Muscle layer of duodenum (tissue), 2 donors: ENCODE measurements around the gene CPD.
"Not testable (repeated sequence)": the region's sequence is repeated elsewhere in the genome, so short reads cannot be mapped to it uniquely, and the experiment has no call there.

Experiments used
- H3K27ac ChIP-seq: one replicate; pipeline ENCODE4 v1.7.0; 2013; ENCODE audit warnings: mild to moderate bottlenecking, low read length
- H3K27me3 ChIP-seq: one replicate; pipeline ENCODE4 v1.7.0; 2013; ENCODE audit warnings: low read depth, mild to moderate bottlenecking, control low read depth, low read length
- H3K36me3 ChIP-seq, 2 donors: one replicate each; pipeline ENCODE4 v1.7.0; 2013; ENCODE audit warnings: low read length in 2 of 2, control low read depth in 1 of 2, mild to moderate bottlenecking in 1 of 2; ENCODE audit not compliant: insufficient read depth in 2 of 2, control insufficient read depth in 1 of 2
- H3K4me1 ChIP-seq, 2 donors: one replicate each; pipeline ENCODE4 v1.7.0; 2013; ENCODE audit warnings: low read length in 2 of 2, mild to moderate bottlenecking in 2 of 2, control low read depth in 1 of 2, moderate library complexity in 1 of 2; ENCODE audit not compliant: insufficient read depth in 2 of 2, control insufficient read depth in 1 of 2
- H3K4me3 ChIP-seq, 2 donors: one replicate each; pipeline ENCODE4 v1.7.0; 2013; ENCODE audit warnings: low read length in 2 of 2, low read depth in 1 of 2, mild to moderate bottlenecking in 1 of 2
- H3K9me3 ChIP-seq, 2 donors: one replicate each; pipeline ENCODE4 v1.7.0; 2013; ENCODE audit warnings: low read length in 2 of 2, control low read depth in 1 of 2, mild to moderate bottlenecking in 1 of 2; ENCODE audit not compliant: control insufficient read depth in 1 of 2
- donor health status: healthy.

Gene CPD

GRCh38 chr17:30413109-30413508 is 34.4 kb downstream of the CPD start:
- no peak overlapping the region for H3K4me3 ChIP-seq
- H3K9me3 ChIP-seq, result no peaks in the 10 kb centered on the region
- H3K27ac ChIP-seq, result no peak overlapping the region
- no peaks in the 10 kb centered on the region for H3K27me3 ChIP-seq
- no peaks in the 10 kb centered on the region for H3K36me3 ChIP-seq
- H3K4me1 ChIP-seq, result no peaks in the 10 kb centered on the region

GRCh38 chr17:30414486-30414885 is 35.8 kb downstream of the CPD start:
- Histone ChIP-seq H3K9me3 (no peaks in the 10 kb centered on the region), H3K27me3 (no peaks in the 10 kb centered on the region), H3K36me3 (no peaks in the 10 kb centered on the region), H3K27ac (no peak overlapping the region), H3K4me3 (no peak overlapping the region), H3K4me1 (no peaks in the 10 kb centered on the region)

- no peaks in the 10 kb centered on the region for H3K9me3 ChIP-seq
- H3K4me1 ChIP-seq, result no peaks in the 10 kb centered on the region
- H3K4me3 ChIP-seq, result no peak overlapping the region
- no peaks in the 10 kb centered on the region for H3K27me3 ChIP-seq
- H3K27ac ChIP-seq, result no peak overlapping the region
- H3K36me3 ChIP-seq, result no peaks in the 10 kb centered on the region
These were observed 36.8 kb downstream of the CPD start for GRCh38 chr17:30415491-30415890.

- H3K4me1 ChIP-seq, H3K27ac ChIP-seq, H3K9me3 ChIP-seq: not testable (repeated sequence)
These were observed 39.3 kb downstream of the CPD start for GRCh38 chr17:30418070-30418469.

GRCh38 chr17:30421592-30421991 is 42.9 kb downstream of the CPD start:
- peaks cover 10 to 32% of the 10 kb centered on the region in 2 donors for H3K36me3 ChIP-seq
- H3K4me3 ChIP-seq, result no peak overlapping the region
- H3K27ac ChIP-seq, result no peak overlapping the region

More at GRCh38 chr17:30418070-30418469, 39.3 kb downstream of the CPD start:
- not testable (repeated sequence) for H3K27me3 ChIP-seq, H3K4me3 ChIP-seq
- peaks cover 10 to 16% of the 10 kb centered on the region in 2 donors for H3K36me3 ChIP-seq

GRCh38 chr17:30422171-30422570 is 43.4 kb downstream of the CPD start:
- Histone ChIP-seq H3K36me3 (peaks cover 10 to 32% of the 10 kb centered on the region in 2 donors), H3K27ac (no peak overlapping the region), H3K4me3 (no peak overlapping the region), H3K9me3 (no peaks in the 10 kb centered on the region), H3K4me1 (no peaks in the 10 kb centered on the region), H3K27me3 (no peaks in the 10 kb centered on the region)

More at GRCh38 chr17:30421592-30421991, 42.9 kb downstream of the CPD start:
- Histone ChIP-seq H3K27me3 (no peaks in the 10 kb centered on the region), H3K9me3 (no peaks in the 10 kb centered on the region), H3K4me1 (no peaks in the 10 kb centered on the region)

GRCh38 chr17:30424471-30424870 is 45.7 kb downstream of the CPD start:
- H3K9me3 ChIP-seq, result no peaks in the 10 kb centered on the region
- H3K27ac ChIP-seq, result no peak overlapping the region
- H3K4me1 ChIP-seq, result no peaks in the 10 kb centered on the region
- H3K36me3 ChIP-seq, result peaks cover 18 to 41% of the 10 kb centered on the region in 2 donors
- H3K4me3 ChIP-seq, result no peak overlapping the region
- no peaks in the 10 kb centered on the region for H3K27me3 ChIP-seq

DNA sequence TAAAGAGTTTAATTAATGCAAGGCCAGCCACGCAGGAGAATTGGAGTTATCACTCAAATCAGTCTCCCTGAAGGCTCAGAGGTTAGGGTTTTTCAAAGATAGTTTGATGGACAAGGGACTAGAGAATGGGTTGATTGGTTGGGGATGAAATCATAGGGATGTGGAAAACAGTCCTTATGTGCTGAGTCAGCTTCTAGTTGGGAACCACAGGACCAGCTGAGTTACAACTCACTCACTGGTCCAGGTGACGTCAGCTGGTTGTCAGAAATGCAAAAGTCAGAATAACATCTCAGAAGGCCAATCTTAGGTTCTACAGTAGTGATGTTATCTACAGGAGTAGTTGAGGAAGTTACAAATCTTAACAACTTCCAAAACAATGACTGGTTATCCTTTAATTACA is 47.6 kb downstream of the CPD start:
- Histone ChIP-seq H3K27me3 (no peaks in the 10 kb centered on the region), H3K27ac (no peak overlapping the region), H3K4me1 (no peaks in the 10 kb centered on the region), H3K36me3 (peaks cover 18 to 38% of the 10 kb centered on the region in 2 donors), H3K9me3 (no peaks in the 10 kb centered on the region), H3K4me3 (no peak overlapping the region)

DNA sequence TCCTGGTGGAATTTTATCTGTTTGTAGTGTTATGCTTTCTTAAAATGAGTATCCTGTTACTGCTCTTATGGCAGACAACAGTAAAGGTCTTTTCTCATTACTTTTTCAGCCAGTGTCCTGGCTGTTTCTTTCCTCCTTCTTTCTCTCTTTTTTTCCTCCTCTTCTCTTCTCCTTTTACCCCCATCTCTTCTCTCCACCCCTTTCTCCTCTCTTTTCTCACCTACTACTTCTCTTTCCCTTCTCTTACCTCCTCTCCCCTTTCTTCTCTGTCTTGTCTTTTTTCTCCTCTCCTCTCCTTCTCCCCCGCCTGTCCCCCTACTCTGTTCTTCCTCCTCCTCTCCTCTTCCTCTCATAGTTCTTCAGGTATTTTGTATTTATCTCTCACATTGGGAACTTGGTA is 48.9 kb downstream of the CPD start:
- Histone ChIP-seq H3K27me3 (no peaks in the 10 kb centered on the region), H3K9me3 (no peaks in the 10 kb centered on the region), H3K4me1 (no peaks in the 10 kb centered on the region), H3K36me3 (peaks cover 22 to 28% of the 10 kb centered on the region in 2 donors), H3K4me3 (no peak overlapping the region), H3K27ac (no peak overlapping the region)

- H3K4me3 ChIP-seq, result no peak overlapping the region
- no peak overlapping the region for H3K27ac ChIP-seq
- no peaks in the 10 kb centered on the region for H3K4me1 ChIP-seq
- H3K36me3 ChIP-seq, result peaks cover 21 to 22% of the 10 kb centered on the region in 2 donors
- H3K27me3 ChIP-seq, result no peaks in the 10 kb centered on the region
- H3K9me3 ChIP-seq, result no peaks in the 10 kb centered on the region
These were observed 50.4 kb downstream of the CPD start for GRCh38 chr17:30429155-30429554.

DNA sequence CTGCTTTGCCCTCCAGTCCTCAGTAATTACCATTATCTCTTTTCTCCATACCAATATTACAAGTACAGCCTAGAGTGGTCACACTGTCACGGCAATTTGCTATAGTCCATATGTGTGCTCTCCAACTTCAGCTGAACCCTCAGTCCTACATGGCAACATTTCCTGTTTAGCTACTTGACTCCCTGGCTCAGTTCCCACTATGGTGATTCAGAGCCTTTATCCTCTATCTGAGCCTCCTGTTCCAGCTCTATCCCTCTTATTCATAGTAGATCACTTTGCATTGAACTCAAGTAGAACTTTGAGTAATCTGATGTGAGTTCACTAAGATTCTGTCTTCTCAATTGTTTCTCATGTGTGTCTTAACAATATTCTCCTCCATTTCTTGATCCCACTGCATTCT is 54.8 kb downstream of the CPD start:
- no peaks in the 10 kb centered on the region for H3K9me3 ChIP-seq
- peaks cover 14% of the 10 kb centered on the region in 2 donors for H3K36me3 ChIP-seq

DNA sequence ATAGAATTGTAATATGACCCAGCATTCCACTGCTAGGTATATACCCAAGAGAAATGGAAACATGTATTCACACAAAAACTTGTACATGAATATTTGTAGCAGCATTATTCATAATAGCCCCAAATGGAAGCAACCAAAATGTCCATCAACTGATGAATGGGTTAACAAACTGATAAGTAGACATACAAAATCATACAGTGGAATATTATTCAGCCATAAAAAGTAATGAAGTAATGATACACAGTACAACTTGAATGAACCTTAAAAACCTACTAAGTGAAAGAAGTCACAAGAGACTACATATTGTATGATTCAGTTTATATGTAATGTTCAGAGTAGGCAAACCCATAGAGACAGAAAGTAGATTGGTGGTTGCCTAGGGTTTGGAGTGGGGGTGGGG is 58.0 kb downstream of the CPD start:
- Histone ChIP-seq H3K36me3 (peaks cover 9 to 14% of the 10 kb centered on the region in 2 donors), H3K4me3 (no peak overlapping the region), H3K27ac (no peak overlapping the region), H3K9me3 (no peaks in the 10 kb centered on the region), H3K27me3 (no peaks in the 10 kb centered on the region), H3K4me1 (no peaks in the 10 kb centered on the region)

More for the DNA sequence above, 54.8 kb downstream of the CPD start:
- no peaks in the 10 kb centered on the region for H3K27me3 ChIP-seq
- H3K4me3 ChIP-seq, result no peak overlapping the region
- no peaks in the 10 kb centered on the region for H3K4me1 ChIP-seq
- no peak overlapping the region for H3K27ac ChIP-seq
